ENCODE measurements around the gene IFT80.

GRCh38 chr3:160330690-160331089, 68.3 kb downstream of the IFT80 start:
- TF ChIP-seq RELA (CRISPR knock-in tag; IDR thresholded peaks at IDR 0.05; ENCODE audit: borderline replicate concordance) = no peak
- no peak for TF ChIP-seq CTCF (IDR thresholded peaks at IDR 0.05)

Data from WTC11 (cell line).